Esophagus mucosa (tissue), 1 donor: ENCODE data around the gene GRWD1. TPM values are rescaled to one million over a fixed set of nuclear protein-coding genes. Genes with fewer than 3 reads are reported as not detected.
A peak's percentile ranks its signal among the peaks of the same experiment; 100 is the strongest.

Experiments
- ATAC-seq: fragments of 200-7000 bp; cut with Tn5 transposase; one replicate; pipeline ENCODE4 v1.9.1; 2020
- total RNA-seq: library from RNA; stranded (reverse); gene quantifications from one replicate; pipeline ENCODE4 v1.2.4, GENCODE V29; 2023
- donor health status: DM: yes; HTN: yes; CAD: no.

GRWD1 gene
- total RNA-seq, 1 donor from 2014 or later = 24.6 TPM

- ATAC-seq = no peak
Observed at GRCh38 chr19:48498595-48499311, 53.0 kb downstream of the GRWD1 start.

- ATAC-seq = no peak
Observed at GRCh38 chr19:48499316-48500090, 53.7 kb downstream of the GRWD1 start.

GRCh38 chr19:48500830-48501493, 55.2 kb downstream of the GRWD1 start:
- ATAC-seq = no peak

- peak; percentile 83 for ATAC-seq
Observed at GRCh38 chr19:48501494-48502349, 55.9 kb downstream of the GRWD1 start.

- no peak for ATAC-seq
Observed at GRCh38 chr19:48502350-48503018, 56.7 kb downstream of the GRWD1 start.

GRCh38 chr19:48506138-48506733, 60.5 kb downstream of the GRWD1 start:
- no peak for ATAC-seq

Other genes with a start within 250 kb of the GRWD1 start
- 11.6 TPM for gene CARD8, start 190.1 kb upstream of the GRWD1 start, total RNA-seq
- not detected for gene ZNF114, start 175.9 kb upstream of the GRWD1 start, total RNA-seq
- 7.6 TPM for gene EMP3, start 120.4 kb upstream of the GRWD1 start, total RNA-seq
- 5.5 TPM for gene TMEM143, start 82.0 kb upstream of the GRWD1 start, total RNA-seq
- not detected for gene SYNGR4, start 81.6 kb upstream of the GRWD1 start, total RNA-seq
- 86.6 TPM for gene KDELR1, start 54.4 kb upstream of the GRWD1 start, total RNA-seq
- gene GRIN2D, start 52.3 kb upstream of the GRWD1 start, total RNA-seq = 0.04 TPM
- 0.76 TPM for gene KCNJ14, start 9.6 kb downstream of the GRWD1 start, total RNA-seq
- gene CYTH2, start 23.4 kb downstream of the GRWD1 start, total RNA-seq = 47.2 TPM
- gene LMTK3, start 65.9 kb downstream of the GRWD1 start, total RNA-seq = 4.9 TPM
- gene SULT2B1, start 106.2 kb downstream of the GRWD1 start, total RNA-seq = 245 TPM
- gene SPACA4, start 160.8 kb downstream of the GRWD1 start, total RNA-seq = 0.64 TPM
- 6.5 TPM for gene FAM83E, start 169.1 kb downstream of the GRWD1 start, total RNA-seq
- 1,668 TPM for gene RPL18, start 173.2 kb downstream of the GRWD1 start, total RNA-seq
- 7.7 TPM for gene SPHK2, start 173.5 kb downstream of the GRWD1 start, total RNA-seq
- 6.7 TPM for gene DBP, start 191.4 kb downstream of the GRWD1 start, total RNA-seq
- gene CA11, start 200.2 kb downstream of the GRWD1 start, total RNA-seq = 3.1 TPM
- not detected for gene NTN5, start 227.0 kb downstream of the GRWD1 start, total RNA-seq
- 101 TPM for gene FUT2, start 250.0 kb downstream of the GRWD1 start, total RNA-seq